DOHH2 (cell line): ENCODE results near the gene NUDC.
"Not testable (repeated sequence)": the region's sequence is repeated elsewhere in the genome, so short reads cannot be mapped to it uniquely, and the experiment has no call there.

Experiments used
- H3F3A ChIP-seq: fragments of 200-600 bp; sonication (generic), shearing (Covaris generic); 2 replicates; pipeline ENCODE4 v1.6.0; 2016; ENCODE audit warnings: antibody characterized with exemption, mild to moderate bottlenecking; ENCODE audit not compliant: control insufficient read depth, insufficient read depth
- H3K27ac ChIP-seq: fragments of 200-600 bp; sonication (generic); 2 replicates; pipeline ENCODE4 v1.5.1; 2014; ENCODE audit warnings: low read depth, mild to moderate bottlenecking, low read length, moderate library complexity
- H3K27me3 ChIP-seq: fragments of 200-600 bp; sonication (generic); 2 replicates; pipeline ENCODE4 v1.6.1; 2014; ENCODE audit warnings: mild to moderate bottlenecking, low read length, mixed read lengths; ENCODE audit not compliant: control insufficient read depth
- H3K36me3 ChIP-seq: fragments of 200-600 bp; sonication (generic); 2 replicates; pipeline ENCODE4 v1.6.1; 2014; ENCODE audit warnings: mild to moderate bottlenecking, low read length, moderate library complexity, mixed read lengths; ENCODE audit not compliant: control insufficient read depth
- H3K4me1 ChIP-seq: fragments of 200-600 bp; sonication (generic); 2 replicates; pipeline ENCODE4 v1.6.1; 2014; ENCODE audit warnings: mild to moderate bottlenecking, low read length, mixed read lengths; ENCODE audit not compliant: control insufficient read depth
- H3K4me2 ChIP-seq: fragments of 200-600 bp; sonication (generic); 2 replicates; pipeline ENCODE4 v1.6.0; 2014; ENCODE audit warnings: mild to moderate bottlenecking, low read length, moderate library complexity
- H3K4me3 ChIP-seq: fragments of 200-600 bp; sonication (generic); 2 replicates; pipeline ENCODE4 v1.5.1; 2014; ENCODE audit warnings: mild to moderate bottlenecking, low read length, mixed read lengths
- H3K79me2 ChIP-seq: fragments of 200-600 bp; sonication (generic); 2 replicates; pipeline ENCODE4 v1.6.1; 2014; ENCODE audit warnings: mild to moderate bottlenecking, low read length, mixed read lengths; ENCODE audit not compliant: control insufficient read depth
- H3K9me2 ChIP-seq: fragments of 200-600 bp; sonication (generic); replicated peaks from 2 replicates; pipeline ENCODE4 v1.6.1; 2014; ENCODE audit warnings: mild to moderate bottlenecking, low read length, mixed read lengths; ENCODE audit not compliant: control insufficient read depth
- H3K9me3 ChIP-seq: fragments of 200-600 bp; sonication (generic); 2 replicates; pipeline ENCODE4 v1.6.1; 2014; ENCODE audit warnings: antibody characterized with exemption, low read length, mixed read lengths; ENCODE audit not compliant: control insufficient read depth, insufficient read depth
- H4K20me1 ChIP-seq: fragments of 200-600 bp; sonication (generic); 2 replicates; pipeline ENCODE4 v1.6.0; 2014; ENCODE audit warnings: low read depth, mild to moderate bottlenecking, antibody characterized with exemption, low read length, moderate library complexity; ENCODE audit not compliant: control insufficient read depth, insufficient read depth
- CTCF ChIP-seq: fragments of 200-600 bp; sonication (generic); IDR thresholded peaks from one replicate; pipeline ENCODE4 v1.5.1; 2014; ENCODE audit warnings: antibody characterized with exemption, mild to moderate bottlenecking, low read depth, low read length; ENCODE audit not compliant: poor library complexity, severe bottlenecking
- EZH2phosphoT487 ChIP-seq: fragments of 200-600 bp; sonication (generic); IDR thresholded peaks from 2 replicates; pipeline ENCODE4 v1.6.1; 2017; ENCODE audit warnings: borderline replicate concordance, mild to moderate bottlenecking, antibody characterized with exemption, low read length, moderate library complexity, mixed read lengths

The NUDC gene

GRCh38 chr1:26945728-26946127, 24.2 kb downstream of the NUDC start:
- no peaks in the 10 kb centered on the region for H3K4me1 ChIP-seq
- H3F3A ChIP-seq = no peaks in the 10 kb centered on the region
- TF ChIP-seq EZH2phosphoT487 = no peak
- no peak for TF ChIP-seq CTCF
- H3K4me3 ChIP-seq = no peak overlapping the region
- H3K27me3 ChIP-seq = no peaks in the 10 kb centered on the region
- no peaks in the 10 kb centered on the region for H4K20me1 ChIP-seq
- no peaks in the 10 kb centered on the region for H3K9me3 ChIP-seq
- no peaks in the 10 kb centered on the region for H3K9me2 ChIP-seq
- no peaks in the 10 kb centered on the region for H3K79me2 ChIP-seq
- no peak overlapping the region for H3K27ac ChIP-seq
- H3K36me3 ChIP-seq = peaks cover 42% of the 10 kb centered on the region
- no peak overlapping the region for H3K4me2 ChIP-seq

- TF ChIP-seq CTCF = no peak
- TF ChIP-seq EZH2phosphoT487 = no peak
- H3K36me3 ChIP-seq = peaks cover 39% of the 10 kb centered on the region
These were observed 24.7 kb downstream of the NUDC start for GRCh38 chr1:26946270-26946669.

GRCh38 chr1:26948725-26949057, 27.1 kb downstream of the NUDC start:
- H3K36me3 ChIP-seq = peaks cover 16% of the 10 kb centered on the region
- H3K4me3 ChIP-seq, H3K27me3 ChIP-seq, H3K4me2 ChIP-seq, H3K9me2 ChIP-seq, H3K27ac ChIP-seq, H3K9me3 ChIP-seq, H3F3A ChIP-seq, H3K4me1 ChIP-seq, H3K79me2 ChIP-seq, H4K20me1 ChIP-seq: not testable (repeated sequence)

More at GRCh38 chr1:26946270-26946669, 24.7 kb downstream of the NUDC start:
- H3K9me3 ChIP-seq = no peaks in the 10 kb centered on the region
- H4K20me1 ChIP-seq = no peaks in the 10 kb centered on the region
- H3K79me2 ChIP-seq = no peaks in the 10 kb centered on the region
- H3K27ac ChIP-seq = no peak overlapping the region
- no peaks in the 10 kb centered on the region for H3K4me1 ChIP-seq
- H3K4me3 ChIP-seq = no peak overlapping the region
- no peaks in the 10 kb centered on the region for H3F3A ChIP-seq
- no peaks in the 10 kb centered on the region for H3K9me2 ChIP-seq
- no peak overlapping the region for H3K4me2 ChIP-seq
- no peaks in the 10 kb centered on the region for H3K27me3 ChIP-seq

- TF ChIP-seq EZH2phosphoT487 (no peak), CTCF (no peak)
- no peaks in the 10 kb centered on the region for H4K20me1 ChIP-seq
- H3K9me3 ChIP-seq = no peaks in the 10 kb centered on the region
- H3K27me3 ChIP-seq = no peaks in the 10 kb centered on the region
- H3K9me2 ChIP-seq = no peaks in the 10 kb centered on the region
- no peak overlapping the region for H3K4me2 ChIP-seq
- H3K4me1 ChIP-seq = no peaks in the 10 kb centered on the region
- no peak overlapping the region for H3K4me3 ChIP-seq
- no peaks in the 10 kb centered on the region for H3F3A ChIP-seq
- H3K36me3 ChIP-seq = peaks cover 15% of the 10 kb centered on the region
- H3K27ac ChIP-seq = no peak overlapping the region
- no peaks in the 10 kb centered on the region for H3K79me2 ChIP-seq
These were observed 27.9 kb downstream of the NUDC start for GRCh38 chr1:26949266-26949925.
